GM21390 (cell line): ENCODE data around the gene FCMR.

Experiments used
- ATAC-seq: cut with Tn5 transposase; IDR thresholded peaks from one replicate; pipeline ENCODE4 v1.9.1; 2021; ENCODE audit not compliant: unreplicated experiment

FCMR gene

GRCh38 chr1:206921772-206922265, at the start of gene FCMR:
Gene FCMR (minus strand): TSS chr1:206921941. CDS start chr1:206921854, 87 bp downstream.
- ATAC-seq, result peak; percentile 27

GRCh38 chr1:206971029-206971655, 49.4 kb upstream of the FCMR start:
- peak; percentile 61 for ATAC-seq

- no peak for ATAC-seq
Observed at GRCh38 chr1:206970446-206970845, 48.7 kb upstream of the FCMR start, which contains the start of gene FCAMR. Gene FCAMR (minus strand): TSS chr1:206970460. CDS start chr1:206970125, 335 bp downstream.

- no peak for ATAC-seq
Observed at GRCh38 chr1:206969090-206969489, 47.3 kb upstream of the FCMR start.

- ATAC-seq, result peak; percentile 50
Observed at GRCh38 chr1:206967096-206967849, 45.5 kb upstream of the FCMR start.

DNA sequence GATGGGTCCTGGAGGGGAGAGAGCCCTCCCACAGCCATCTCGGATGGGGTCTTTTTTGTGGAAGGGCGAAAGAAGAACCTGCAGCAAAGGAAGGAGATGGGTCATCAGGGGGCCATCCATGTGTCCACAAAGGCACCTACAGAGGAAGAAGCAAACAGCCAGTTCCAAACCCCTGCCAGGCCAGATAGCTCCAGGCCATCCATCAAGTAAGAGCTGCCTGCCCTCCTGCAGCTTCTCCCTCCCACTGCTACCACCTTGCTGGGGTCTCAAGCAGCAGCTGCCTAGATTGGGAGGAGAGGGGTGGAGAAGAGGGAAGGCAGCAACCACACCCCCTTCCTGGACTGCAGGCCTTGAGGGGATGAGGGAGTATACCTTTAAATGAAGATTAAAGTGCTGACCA, 44.0 kb upstream of the FCMR start:
- ATAC-seq, result no peak

- ATAC-seq, result no peak
Observed at GRCh38 chr1:206963740-206964139, 42.0 kb upstream of the FCMR start.

GRCh38 chr1:206963119-206963712, 41.5 kb upstream of the FCMR start:
- no peak for ATAC-seq

DNA sequence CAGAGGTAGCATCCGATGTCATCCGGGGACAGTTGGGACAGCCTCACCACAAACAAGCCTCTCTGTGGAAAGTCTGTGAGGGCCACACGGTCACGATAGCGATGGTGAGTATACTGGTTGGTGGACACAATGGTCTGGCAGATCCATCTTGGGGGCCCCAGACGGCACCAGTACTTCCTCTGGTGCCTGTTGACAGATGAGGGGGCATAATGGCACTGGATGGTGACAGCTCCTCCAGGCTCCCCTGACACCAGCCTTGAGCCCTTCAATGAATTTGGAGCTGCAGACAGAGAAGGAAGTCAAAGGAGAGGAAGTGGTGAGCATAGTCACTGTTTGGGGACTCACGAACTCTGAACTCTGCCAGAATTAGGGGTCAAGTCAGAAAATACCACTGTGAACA, 40.5 kb upstream of the FCMR start:
- ATAC-seq, result no peak

GRCh38 chr1:206961668-206962067, 39.9 kb upstream of the FCMR start:
- no peak for ATAC-seq

DNA sequence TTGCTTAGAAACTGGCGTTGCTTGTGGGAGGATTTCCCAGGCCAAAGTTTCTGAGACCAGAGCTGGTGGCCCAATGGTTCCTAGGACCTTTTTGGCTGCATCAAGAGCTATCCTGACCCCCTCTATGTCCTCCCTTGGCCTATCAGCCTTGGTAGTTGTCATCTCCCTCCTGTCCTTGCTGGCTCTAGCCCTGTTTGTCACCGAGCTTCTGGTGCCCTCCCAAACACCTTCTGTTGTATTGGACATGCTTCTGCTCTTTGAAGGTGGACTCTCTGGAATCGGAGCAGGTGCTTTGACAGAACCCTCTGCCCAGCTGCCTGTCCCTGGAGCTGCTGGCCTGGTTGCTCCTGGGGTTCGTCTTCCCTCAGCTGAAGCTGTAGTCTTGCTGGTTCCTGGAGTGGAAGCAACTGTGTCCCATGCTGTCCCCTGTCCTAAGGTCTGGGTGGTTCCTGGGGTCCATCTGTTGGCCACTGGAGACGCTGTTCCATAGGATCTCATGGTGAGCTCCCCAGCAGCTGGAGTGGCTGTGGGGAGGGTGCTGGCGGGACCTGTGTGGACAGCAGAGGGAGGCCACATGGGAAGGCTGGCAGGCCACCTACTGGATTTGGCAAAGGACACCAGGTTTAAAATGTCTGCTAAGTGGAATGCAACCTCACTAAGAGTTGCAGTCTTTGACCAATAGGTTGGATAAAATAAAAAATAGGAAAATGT, 39.1 kb upstream of the FCMR start:
- ATAC-seq, result no peak

DNA sequence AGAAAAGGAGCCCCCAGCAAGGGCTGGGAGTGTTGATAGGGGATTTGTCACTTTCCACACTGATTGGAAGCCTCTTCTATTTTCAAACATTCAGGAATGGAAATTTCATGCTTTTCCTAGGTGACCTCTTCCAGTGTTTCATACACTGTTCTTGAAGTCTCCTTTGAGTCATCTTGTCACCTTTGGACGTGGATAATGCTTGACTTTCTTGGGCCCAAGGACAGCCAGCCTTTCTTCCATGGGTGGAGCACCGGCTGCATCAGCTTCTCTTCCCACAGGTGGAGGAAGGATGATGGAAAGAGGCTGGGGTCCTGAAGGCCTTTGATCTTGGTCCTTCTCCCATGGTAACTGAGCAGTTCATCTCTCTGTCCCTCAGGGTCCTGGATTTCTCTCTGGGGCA, 36.4 kb upstream of the FCMR start:
- no peak for ATAC-seq

DNA sequence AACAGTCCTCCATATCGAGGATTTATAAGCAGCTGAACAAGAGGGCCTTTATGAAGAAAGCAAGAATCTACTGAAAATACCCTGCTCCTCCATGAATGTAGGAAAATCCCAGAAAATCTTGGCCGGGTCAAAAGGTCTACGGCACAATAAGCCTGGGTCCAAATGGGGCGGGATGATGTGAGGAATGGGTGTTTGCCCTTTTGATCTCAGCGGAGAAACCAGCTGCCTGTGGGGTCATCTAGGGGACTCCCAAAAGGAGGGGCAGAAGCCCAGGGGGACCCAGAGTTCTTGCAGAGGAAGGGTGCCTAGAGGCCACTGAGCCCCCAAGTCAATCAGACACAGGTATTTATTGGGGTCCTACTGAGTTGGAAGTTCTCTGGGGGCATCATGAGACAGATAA, 35.9 kb upstream of the FCMR start:
- ATAC-seq, result no peak

DNA sequence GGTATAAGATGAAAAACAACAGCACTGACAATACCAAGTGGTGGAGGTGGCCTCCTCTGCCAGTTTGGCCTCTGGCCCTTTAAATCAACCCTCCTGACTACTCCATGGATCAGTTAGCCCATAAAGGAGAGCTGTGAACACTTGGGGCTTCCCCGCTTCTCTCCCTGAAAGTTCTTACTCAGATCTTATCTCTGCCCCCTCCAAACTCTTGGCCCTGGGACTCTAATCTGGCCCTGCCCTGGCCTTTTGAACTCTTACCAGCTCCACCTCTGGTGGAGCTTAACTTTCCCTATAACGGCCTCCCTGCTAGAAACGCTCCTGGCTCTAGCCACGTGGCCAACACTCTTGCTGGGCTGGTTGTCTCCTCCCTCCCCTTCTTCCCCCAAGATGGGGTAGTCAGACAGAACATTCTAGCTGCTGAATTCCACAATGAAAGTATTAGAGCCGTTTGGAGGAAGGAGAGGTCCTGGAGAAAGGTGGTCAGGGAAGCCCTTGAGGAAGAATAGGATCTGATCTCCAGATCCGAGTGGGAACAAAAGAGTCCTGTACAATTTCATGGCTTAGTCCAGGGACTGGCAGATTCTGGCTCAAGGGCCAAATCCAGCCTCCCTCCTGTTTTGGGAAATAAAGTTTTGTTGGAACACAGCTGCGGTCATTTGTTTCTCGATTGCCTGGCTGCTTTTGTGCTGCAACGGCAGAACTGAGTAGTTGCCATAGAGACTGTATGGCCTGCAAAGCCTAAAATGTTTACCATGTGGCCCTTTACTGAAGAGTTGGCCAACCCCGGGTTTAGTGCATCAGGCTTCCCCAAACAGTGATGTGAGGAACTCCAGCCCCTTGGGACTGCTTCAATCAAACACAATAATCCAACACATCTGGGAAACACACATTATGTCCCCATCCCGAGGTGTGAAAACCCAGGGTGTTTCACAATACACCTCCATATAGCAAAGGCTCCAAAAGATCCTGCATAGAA, 34.0 kb upstream of the FCMR start:
- no peak for ATAC-seq

- ATAC-seq, result no peak
Observed at GRCh38 chr1:206954459-206955342, 33.0 kb upstream of the FCMR start.

DNA sequence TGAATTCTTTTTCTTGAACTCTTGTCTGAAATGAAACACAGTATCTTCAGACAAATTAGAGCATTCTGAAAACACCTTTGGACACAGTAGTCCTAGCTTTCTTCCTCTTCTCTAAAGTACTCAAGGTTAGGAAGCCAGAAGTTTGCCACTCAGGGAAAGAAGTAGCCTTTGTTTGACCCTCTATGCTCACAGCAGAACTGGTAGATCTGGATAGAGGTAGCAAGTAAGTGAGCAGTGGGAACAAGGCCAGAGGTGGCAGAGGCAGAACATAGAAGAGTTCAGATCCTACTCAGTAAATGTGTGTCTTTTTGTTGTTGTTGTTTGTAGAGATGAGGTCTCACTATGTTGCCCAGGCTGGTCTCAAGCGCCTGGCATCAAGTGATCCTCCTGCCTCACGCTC, 31.9 kb upstream of the FCMR start:
- ATAC-seq, result no peak

DNA sequence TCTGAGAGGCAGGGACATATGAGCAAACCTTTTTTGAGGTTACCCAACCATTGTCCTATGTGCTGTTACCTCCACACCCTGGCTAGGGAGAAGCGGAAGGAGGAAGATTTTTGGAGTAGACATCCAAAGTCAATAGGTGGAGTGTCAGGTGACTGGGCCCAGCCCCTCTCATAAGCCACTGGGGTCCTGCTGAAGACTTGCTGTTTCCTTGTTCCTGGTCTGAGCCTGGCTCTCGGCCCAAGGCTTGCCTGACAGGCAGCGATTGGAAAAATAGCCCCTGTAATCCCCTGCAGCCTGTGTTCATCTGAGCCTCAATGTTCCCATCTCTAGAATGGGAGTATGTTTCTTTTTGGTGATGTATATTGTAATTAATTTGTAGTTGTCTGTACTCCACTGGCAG, 31.4 kb upstream of the FCMR start:
- no peak for ATAC-seq

GRCh38 chr1:206952171-206952570, 30.4 kb upstream of the FCMR start:
- ATAC-seq, result no peak
